DOHH2 (cell line): ENCODE data around the gene SLC27A1.

Experiments
- H3F3A ChIP-seq: fragments of 200-600 bp; sonication (generic), shearing (Covaris generic); 2 replicates; pipeline ENCODE4 v1.6.0; 2016; ENCODE audit warnings: antibody characterized with exemption, mild to moderate bottlenecking; ENCODE audit not compliant: control insufficient read depth, insufficient read depth
- H3K27ac ChIP-seq: fragments of 200-600 bp; sonication (generic); 2 replicates; pipeline ENCODE4 v1.5.1; 2014; ENCODE audit warnings: low read depth, mild to moderate bottlenecking, low read length, moderate library complexity
- H3K27me3 ChIP-seq: fragments of 200-600 bp; sonication (generic); 2 replicates; pipeline ENCODE4 v1.6.1; 2014; ENCODE audit warnings: mild to moderate bottlenecking, low read length, mixed read lengths; ENCODE audit not compliant: control insufficient read depth
- H3K36me3 ChIP-seq: fragments of 200-600 bp; sonication (generic); 2 replicates; pipeline ENCODE4 v1.6.1; 2014; ENCODE audit warnings: mild to moderate bottlenecking, low read length, moderate library complexity, mixed read lengths; ENCODE audit not compliant: control insufficient read depth
- H3K4me1 ChIP-seq: fragments of 200-600 bp; sonication (generic); 2 replicates; pipeline ENCODE4 v1.6.1; 2014; ENCODE audit warnings: mild to moderate bottlenecking, low read length, mixed read lengths; ENCODE audit not compliant: control insufficient read depth
- H3K4me2 ChIP-seq: fragments of 200-600 bp; sonication (generic); 2 replicates; pipeline ENCODE4 v1.6.0; 2014; ENCODE audit warnings: mild to moderate bottlenecking, low read length, moderate library complexity
- H3K4me3 ChIP-seq: fragments of 200-600 bp; sonication (generic); 2 replicates; pipeline ENCODE4 v1.5.1; 2014; ENCODE audit warnings: mild to moderate bottlenecking, low read length, mixed read lengths
- H3K79me2 ChIP-seq: fragments of 200-600 bp; sonication (generic); 2 replicates; pipeline ENCODE4 v1.6.1; 2014; ENCODE audit warnings: mild to moderate bottlenecking, low read length, mixed read lengths; ENCODE audit not compliant: control insufficient read depth
- H3K9me2 ChIP-seq: fragments of 200-600 bp; sonication (generic); replicated peaks from 2 replicates; pipeline ENCODE4 v1.6.1; 2014; ENCODE audit warnings: mild to moderate bottlenecking, low read length, mixed read lengths; ENCODE audit not compliant: control insufficient read depth
- H3K9me3 ChIP-seq: fragments of 200-600 bp; sonication (generic); 2 replicates; pipeline ENCODE4 v1.6.1; 2014; ENCODE audit warnings: antibody characterized with exemption, low read length, mixed read lengths; ENCODE audit not compliant: control insufficient read depth, insufficient read depth
- H4K20me1 ChIP-seq: fragments of 200-600 bp; sonication (generic); 2 replicates; pipeline ENCODE4 v1.6.0; 2014; ENCODE audit warnings: low read depth, mild to moderate bottlenecking, antibody characterized with exemption, low read length, moderate library complexity; ENCODE audit not compliant: control insufficient read depth, insufficient read depth
- CTCF ChIP-seq: fragments of 200-600 bp; sonication (generic); IDR thresholded peaks from one replicate; pipeline ENCODE4 v1.5.1; 2014; ENCODE audit warnings: antibody characterized with exemption, mild to moderate bottlenecking, low read depth, low read length; ENCODE audit not compliant: poor library complexity, severe bottlenecking
- EZH2phosphoT487 ChIP-seq: fragments of 200-600 bp; sonication (generic); IDR thresholded peaks from 2 replicates; pipeline ENCODE4 v1.6.1; 2017; ENCODE audit warnings: borderline replicate concordance, mild to moderate bottlenecking, antibody characterized with exemption, low read length, moderate library complexity, mixed read lengths

Gene SLC27A1

DNA sequence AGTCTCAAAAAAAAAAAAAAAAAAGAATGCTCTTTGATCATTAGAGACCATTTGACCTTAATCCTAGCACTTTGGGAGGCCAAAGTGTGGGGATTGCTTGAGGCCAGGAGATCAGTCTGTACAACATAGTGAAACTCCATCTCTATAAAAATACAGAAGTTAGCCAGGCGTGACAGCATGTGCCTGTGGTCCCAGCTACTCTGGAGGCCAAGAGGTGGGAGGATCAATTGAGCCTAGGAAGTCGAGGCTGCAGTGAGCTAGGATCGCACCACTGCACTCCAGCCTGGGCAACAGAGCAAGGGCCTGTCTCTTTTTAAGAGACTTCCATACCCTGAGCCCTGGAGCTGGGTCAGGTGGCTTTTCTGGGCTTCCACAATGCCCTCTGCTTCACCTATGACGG lies 73.7 kb downstream of the SLC27A1 start:
- H3K27me3 ChIP-seq, result no peaks in the 10 kb centered on the region

GRCh38 chr19:17544418-17544817 lies 74.1 kb downstream of the SLC27A1 start:
- peaks cover 60% of the 10 kb centered on the region for H3K36me3 ChIP-seq

More for the DNA sequence above, 73.7 kb downstream of the SLC27A1 start:
- Histone ChIP-seq H4K20me1 (no peaks in the 10 kb centered on the region; the same call in none of the 2 replicates), H3K4me2 (no peak overlapping the region), H3K9me3 (no peaks in the 10 kb centered on the region), H3K27ac (no peak overlapping the region), H3K4me3 (no peak overlapping the region), H3F3A (no peaks in the 10 kb centered on the region), H3K36me3 (peaks cover 56% of the 10 kb centered on the region), H3K79me2 (no peaks in the 10 kb centered on the region; the same call in 1 of the 2 replicates), H3K9me2 (no peaks in the 10 kb centered on the region), H3K4me1 (peaks cover 11% of the 10 kb centered on the region)
- TF ChIP-seq EZH2phosphoT487, result no peak
- TF ChIP-seq CTCF, result no peak

GRCh38 chr19:17548145-17548544 lies 77.8 kb downstream of the SLC27A1 start:
- H3K79me2 ChIP-seq, result no peaks in the 10 kb centered on the region
- no peak overlapping the region for H3K27ac ChIP-seq
- no peaks in the 10 kb centered on the region for H3K27me3 ChIP-seq
- no peaks in the 10 kb centered on the region for H3K9me2 ChIP-seq
- no peaks in the 10 kb centered on the region for H4K20me1 ChIP-seq
- H3F3A ChIP-seq, result peaks cover 7% of the 10 kb centered on the region
- H3K9me3 ChIP-seq, result no peaks in the 10 kb centered on the region
- no peak overlapping the region for H3K4me2 ChIP-seq
- H3K36me3 ChIP-seq, result peaks cover 37% of the 10 kb centered on the region
- TF ChIP-seq EZH2phosphoT487, result no peak
- TF ChIP-seq CTCF, result no peak
- H3K4me1 ChIP-seq, result peaks cover under 1% of the 10 kb centered on the region
- H3K4me3 ChIP-seq, result no peak overlapping the region

More at GRCh38 chr19:17544418-17544817, 74.1 kb downstream of the SLC27A1 start:
- Histone ChIP-seq H4K20me1 (no peaks in the 10 kb centered on the region; the same call in none of the 2 replicates), H3K4me3 (no peak overlapping the region), H3K27ac (no peak overlapping the region), H3K9me3 (no peaks in the 10 kb centered on the region), H3K79me2 (no peaks in the 10 kb centered on the region; the same call in 1 of the 2 replicates), H3K4me1 (peaks cover 7% of the 10 kb centered on the region), H3F3A (no peaks in the 10 kb centered on the region), H3K4me2 (no peak overlapping the region), H3K27me3 (no peaks in the 10 kb centered on the region), H3K9me2 (no peaks in the 10 kb centered on the region)
- TF ChIP-seq EZH2phosphoT487 (no peak), CTCF (no peak)
